Suppressor macrophage treated with lipopolysaccharide for 1 hour (primary cell): Measurements from ENCODE around the gene IGFBP1.
A peak's percentile ranks its signal among the peaks of the same experiment; 100 is the strongest.

Experiments
- DNase-seq, 3 donors: peaks; one replicate each; pipeline ENCODE4 v3.0.0-alpha.2; 2020 to 2022

Gene IGFBP1

GRCh38 chr7:45881280-45881758 is 7.0 kb upstream of the IGFBP1 start:
- no peak for DNase-seq

- DNase-seq = peak in 2 of 3 donors; percentile 4 to 18
Observed at GRCh38 chr7:45881759-45882464, 6.4 kb upstream of the IGFBP1 start.

- DNase-seq = no peak
Observed at GRCh38 chr7:45882465-45882810, 5.8 kb upstream of the IGFBP1 start.

- DNase-seq = no peak
Observed at GRCh38 chr7:45884136-45884535, 4.2 kb upstream of the IGFBP1 start.

GRCh38 chr7:45885264-45885882 is 2.9 kb upstream of the IGFBP1 start:
- DNase-seq = no peak

- no peak for DNase-seq
Observed at GRCh38 chr7:45886931-45887667, 1.2 kb upstream of the IGFBP1 start.

GRCh38 chr7:45888993-45889366 is 692 bp downstream of the IGFBP1 start:
- DNase-seq = no peak

- no peak for DNase-seq
Observed at GRCh38 chr7:45889367-45890067, 1.2 kb downstream of the IGFBP1 start.

GRCh38 chr7:45890125-45890901 is 2.0 kb downstream of the IGFBP1 start:
- no peak for DNase-seq

GRCh38 chr7:45890902-45891461 is 2.7 kb downstream of the IGFBP1 start:
- DNase-seq = peak; percentile 43 to 59 (median 46)

- no peak for DNase-seq
Observed at GRCh38 chr7:45891462-45892402, 3.4 kb downstream of the IGFBP1 start.

- DNase-seq = no peak
Observed at GRCh38 chr7:45892407-45893035, 4.2 kb downstream of the IGFBP1 start.

- DNase-seq = no peak
Observed at GRCh38 chr7:45893374-45893995, 5.2 kb downstream of the IGFBP1 start.

- no peak for DNase-seq
Observed at GRCh38 chr7:45893996-45894664, 5.8 kb downstream of the IGFBP1 start.

GRCh38 chr7:45894665-45895062 is 6.4 kb downstream of the IGFBP1 start:
- DNase-seq = no peak

- no peak for DNase-seq
Observed at GRCh38 chr7:45897042-45897690, 8.9 kb downstream of the IGFBP1 start.

- no peak for DNase-seq
Observed at GRCh38 chr7:45898222-45898621, 9.9 kb downstream of the IGFBP1 start.

- DNase-seq = no peak
Observed at GRCh38 chr7:45901566-45901965, 13.3 kb downstream of the IGFBP1 start.

GRCh38 chr7:45902820-45903219 is 14.5 kb downstream of the IGFBP1 start:
- DNase-seq = no peak
